ENCODE results near the gene ZBTB25. TPM values are rescaled to one million over a fixed set of nuclear protein-coding genes. Genes with fewer than 3 reads are reported as not detected.
A peak's percentile ranks its signal among the peaks of the same experiment; 100 is the strongest.

Gene ZBTB25
- total RNA-seq, 1 donor from 2014 or later: 2.9 TPM

- intact Hi-C loops (cut with DNase I): loop anchor here (1.0 kb wide), 1 partner anchor 125 kb away; no protein-coding TSS in a partner anchor
- DNase-seq (ENCODE audit: low spot score in 2 of 2): peak in 1 of 2 donors; percentile 84
- H3K9me3 ChIP-seq: no peaks in the 10 kb centered on the region
- H3K4me3 ChIP-seq: no peak overlapping the region
- TF ChIP-seq CTCF (IDR thresholded peaks at IDR 0.05): peak; percentile 75 to 87 (median 81)
- H3K4me1 ChIP-seq: peaks cover 8 to 33% of the 10 kb centered on the region in 2 donors
- H3K27ac ChIP-seq: peak overlapping the region in 1 of 2 donors; percentile 44
- H3K27me3 ChIP-seq: no peaks in the 10 kb centered on the region
- H3K36me3 ChIP-seq: no peaks in the 10 kb centered on the region
Observed at GRCh38 chr14:64510825-64511671, 7.4 kb upstream of the ZBTB25 start.

- intact Hi-C loops (cut with DNase I): loop anchor here (10.0 kb wide), 1 partner anchor 864 kb away; the partner anchor contains the start of gene WDR89
- Histone ChIP-seq H3K36me3 (no peaks in the 10 kb centered on the region), H3K27me3 (no peaks in the 10 kb centered on the region), H3K9me3 (no peaks in the 10 kb centered on the region), H3K4me1 (peaks cover 3 to 37% of the 10 kb centered on the region in 2 donors), H3K27ac (no peak overlapping the region), H3K4me3 (no peak overlapping the region)
- no peak for TF ChIP-seq CTCF (IDR thresholded peaks at IDR 0.05)
- no peak for DNase-seq (ENCODE audit: low spot score in 2 of 2)
Observed at GRCh38 chr14:64509036-64509435, 5.4 kb upstream of the ZBTB25 start.

- intact Hi-C loops (cut with DNase I): loop anchor here (10.0 kb wide), 1 partner anchor 863 kb away; the partner anchor contains the start of gene WDR89
- no peak overlapping the region for H3K27ac ChIP-seq
Observed at GRCh38 chr14:64508215-64508776, 4.7 kb upstream of the ZBTB25 start.

GRCh38 chr14:64507376-64508156, 3.9 kb upstream of the ZBTB25 start:
- no peak for TF ChIP-seq CTCF (IDR thresholded peaks at IDR 0.05)
- Histone ChIP-seq H3K4me1 (peaks cover 4 to 34% of the 10 kb centered on the region in 2 donors), H3K36me3 (no peaks in the 10 kb centered on the region), H3K27ac (no peak overlapping the region), H3K27me3 (no peaks in the 10 kb centered on the region), H3K9me3 (no peaks in the 10 kb centered on the region), H3K4me3 (peak overlapping the region; percentile 91 to 94)
- no peak for DNase-seq (ENCODE audit: low spot score in 2 of 2)
- intact Hi-C loops (cut with DNase I): loop anchor here (10.0 kb wide), 1 partner anchor 863 kb away; the partner anchor contains the start of gene WDR89

More at GRCh38 chr14:64508215-64508776, 4.7 kb upstream of the ZBTB25 start:
- DNase-seq (ENCODE audit: low spot score in 2 of 2): no peak
- Histone ChIP-seq H3K27me3 (no peaks in the 10 kb centered on the region), H3K36me3 (no peaks in the 10 kb centered on the region), H3K4me1 (peaks cover 3 to 37% of the 10 kb centered on the region in 2 donors), H3K4me3 (no peak overlapping the region), H3K9me3 (no peaks in the 10 kb centered on the region)
- TF ChIP-seq CTCF (IDR thresholded peaks at IDR 0.05): no peak

- Histone ChIP-seq H3K9me3 (no peaks in the 10 kb centered on the region), H3K36me3 (no peaks in the 10 kb centered on the region), H3K27me3 (no peaks in the 10 kb centered on the region), H3K4me3 (peak overlapping the region; percentile 91 to 94), H3K27ac (peak overlapping the region in 1 of 2 donors; percentile 99), H3K4me1 (peaks cover 11 to 41% of the 10 kb centered on the region in 2 donors)
- TF ChIP-seq CTCF (IDR thresholded peaks at IDR 0.05): no peak
- intact Hi-C loops (cut with DNase I): loop anchor here (10.0 kb wide), 1 partner anchor 862 kb away; the partner anchor contains the start of gene WDR89
- no peak for DNase-seq (ENCODE audit: low spot score in 2 of 2)
Observed at GRCh38 chr14:64506721-64507120, 3.1 kb upstream of the ZBTB25 start.

Data from ascending aorta (tissue), 2 donors.